PC-3 (cell line): Measurements from ENCODE around the gene GPRC5C.

Source experiments
- CTCF ChIP-seq: fragments of 300-600 bp; sonication (generic); conservative IDR thresholded peaks from 2 replicates; pipeline ENCODE4 v1.5.1; 2017; ENCODE audit warnings: antibody characterized with exemption, low read depth, mild to moderate bottlenecking, low read length
- EZH2 ChIP-seq: fragments of 300-600 bp; sonication (generic); IDR thresholded peaks from one replicate; pipeline ENCODE4 v1.6.1; 2017; ENCODE audit warnings: antibody characterized with exemption, mild to moderate bottlenecking, low read length; ENCODE audit not compliant: unreplicated experiment
- EZH2phosphoT487 ChIP-seq: fragments of 300-600 bp; sonication (generic); IDR thresholded peaks from 2 replicates; pipeline ENCODE4 v1.6.1; 2018; ENCODE audit warnings: mild to moderate bottlenecking, antibody characterized with exemption, low read length, borderline replicate concordance

GRCh38 chr17:74432424-74432690, 469 bp downstream of the GPRC5C start:
- TF ChIP-seq EZH2 = no peak
- TF ChIP-seq CTCF = no peak
- no peak for TF ChIP-seq EZH2phosphoT487
